Measurements from ENCODE around the gene LEF1.

DNA sequence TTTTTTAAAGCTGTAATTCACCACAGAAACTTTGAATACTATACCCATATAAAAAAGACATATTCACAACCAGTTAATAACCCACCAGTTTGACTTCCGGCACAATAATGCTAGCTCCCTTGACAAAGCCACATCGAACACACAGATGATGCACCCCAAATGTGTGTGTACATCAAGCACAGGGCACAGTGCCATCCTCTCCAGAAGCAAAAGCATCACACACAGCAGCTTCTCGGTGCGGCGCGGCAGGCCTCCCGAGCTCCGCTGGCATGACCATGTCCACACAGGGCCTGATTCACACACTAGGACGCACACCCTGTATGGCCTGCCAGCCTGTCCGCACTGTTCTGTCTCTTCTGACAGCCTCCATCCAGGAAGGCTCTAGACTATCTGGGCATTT, 88.0 kb downstream of the LEF1 start:
- no peak for TF ChIP-seq POLR2AphosphoS5 (IDR thresholded peaks at IDR 0.05)
- no peak for TF ChIP-seq CTCF (IDR thresholded peaks at IDR 0.05)
- no peak for TF ChIP-seq EP300 (IDR thresholded peaks at IDR 0.05)

Data from stomach (tissue), 4 donors.